NCI-H1048 (cell line): Measurements from ENCODE around the gene DBNDD1.
"Not testable (repeated sequence)": the region's sequence is repeated elsewhere in the genome, so short reads cannot be mapped to it uniquely, and the experiment has no call there.

ENCODE experiments used
- DNase-seq: peaks from one replicate; lab custom pipeline; 2025; lab: John Stamatoyannopoulos, UW

Gene DBNDD1

DNA sequence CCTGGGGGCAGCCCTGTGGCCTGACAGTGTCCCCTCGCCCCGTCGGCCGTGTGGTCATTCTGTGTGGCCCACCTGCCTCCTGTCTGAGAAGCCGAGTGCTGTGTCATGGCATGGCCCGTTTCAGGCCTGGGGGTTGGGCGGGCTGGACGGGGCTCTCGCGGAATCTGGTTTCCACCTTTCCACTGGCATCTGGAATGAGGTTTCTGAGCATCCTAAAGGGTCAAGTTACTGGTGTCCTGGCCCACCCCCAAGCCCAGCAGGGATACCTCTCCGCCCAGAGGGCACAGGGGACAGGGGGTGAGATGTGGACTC, 7.8 kb downstream of the DBNDD1 start:
- DNase-seq = no peak

DNA sequence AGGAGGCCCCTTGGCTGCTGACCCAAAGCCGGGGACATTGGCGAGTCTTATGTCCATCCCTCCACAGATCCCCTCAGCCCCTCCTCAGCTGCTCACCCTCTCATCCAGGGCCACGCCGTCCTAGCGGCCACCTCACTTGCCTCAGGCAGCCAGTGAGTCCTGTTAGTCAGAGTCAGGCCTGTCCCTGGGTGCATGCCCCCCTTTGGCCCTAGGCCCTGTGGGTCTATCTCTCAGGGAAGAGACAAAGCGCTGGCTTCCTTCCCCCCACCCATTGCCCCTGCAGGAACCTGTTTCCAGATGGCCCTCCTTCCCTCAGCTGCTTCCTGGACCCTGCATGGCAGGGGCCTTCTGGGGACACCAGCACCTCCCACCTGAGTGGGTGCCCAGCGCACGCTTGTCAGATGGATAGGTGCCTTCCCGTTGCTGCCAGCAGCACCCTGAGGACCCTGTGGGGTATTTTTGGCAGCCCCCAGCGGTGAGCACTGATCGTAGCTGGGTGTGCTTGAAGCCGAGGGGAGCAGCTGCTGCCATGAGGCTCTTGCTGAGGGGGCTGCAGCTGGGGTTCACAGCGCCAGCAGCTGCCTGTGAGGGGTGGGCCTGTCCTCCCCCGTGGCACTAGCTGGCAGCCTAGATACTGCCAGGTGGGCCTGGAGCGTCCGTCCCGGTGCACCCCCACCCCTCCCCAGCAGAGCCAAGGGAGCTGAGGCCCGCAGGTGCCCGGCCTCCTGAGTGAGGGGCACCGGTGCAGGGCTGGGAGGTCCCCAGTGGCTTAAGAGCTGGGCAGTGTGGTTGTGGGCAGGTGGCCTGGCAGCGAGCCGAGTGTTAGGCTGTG, 8.4 kb downstream of the DBNDD1 start:
- DNase-seq = no peak

DNA sequence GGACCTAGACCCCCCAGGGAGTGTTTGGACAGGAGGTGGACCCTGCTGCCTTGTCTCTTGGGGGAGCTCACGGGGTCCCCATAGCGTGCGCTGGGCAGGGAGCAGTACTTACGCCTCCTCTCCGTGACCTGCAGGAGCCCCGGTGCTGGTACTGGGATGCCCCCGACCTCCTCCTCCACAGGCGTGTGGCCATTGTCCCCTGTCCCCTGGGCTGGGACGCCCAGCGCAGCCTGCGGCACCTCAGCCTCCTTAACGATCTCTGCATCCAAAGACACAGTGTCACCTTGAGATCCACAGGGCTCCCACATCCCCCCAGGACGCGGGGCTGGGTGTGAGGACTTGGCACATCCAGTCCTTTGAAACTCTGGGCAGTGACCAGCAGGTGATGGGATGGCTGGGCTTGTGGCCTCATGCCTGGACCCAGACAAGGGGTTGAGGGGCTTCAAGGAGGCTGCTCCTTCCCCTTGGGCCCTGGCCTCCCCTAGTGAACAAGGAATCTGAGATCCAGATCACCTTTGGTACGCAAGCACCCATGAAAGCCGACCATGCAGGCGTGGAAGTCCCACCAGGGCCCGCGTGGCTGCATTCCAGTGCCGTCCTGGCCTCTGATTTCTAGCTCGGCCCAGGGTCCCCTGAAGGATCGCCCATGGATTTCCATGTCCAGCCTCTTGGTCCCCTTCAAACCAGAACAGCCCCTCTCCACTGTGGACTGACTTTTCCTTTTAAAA, 9.9 kb downstream of the DBNDD1 start:
- DNase-seq = no peak

DNA sequence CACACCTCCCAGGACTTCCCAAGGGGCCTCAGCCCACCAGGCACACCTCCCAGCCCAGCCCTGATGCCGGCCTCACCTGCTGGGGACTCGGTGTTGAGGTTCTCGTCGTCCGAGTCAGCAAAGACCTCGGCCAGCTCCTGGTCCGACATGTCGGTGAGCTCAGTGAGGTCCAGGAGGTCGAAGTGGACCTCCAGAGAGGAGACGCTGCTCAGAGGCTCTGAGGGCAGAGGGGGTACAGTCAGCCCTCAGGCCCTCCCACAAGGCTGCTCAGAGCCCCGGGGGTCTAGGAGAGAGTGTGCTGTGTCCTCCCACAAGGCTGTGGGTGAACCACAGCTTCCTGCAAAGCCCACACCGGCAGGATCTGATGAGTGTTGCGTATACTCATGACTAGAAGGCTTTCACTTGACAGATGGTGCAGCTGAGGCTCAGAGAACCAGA, 10.5 kb downstream of the DBNDD1 start:
- DNase-seq = no peak

DNA sequence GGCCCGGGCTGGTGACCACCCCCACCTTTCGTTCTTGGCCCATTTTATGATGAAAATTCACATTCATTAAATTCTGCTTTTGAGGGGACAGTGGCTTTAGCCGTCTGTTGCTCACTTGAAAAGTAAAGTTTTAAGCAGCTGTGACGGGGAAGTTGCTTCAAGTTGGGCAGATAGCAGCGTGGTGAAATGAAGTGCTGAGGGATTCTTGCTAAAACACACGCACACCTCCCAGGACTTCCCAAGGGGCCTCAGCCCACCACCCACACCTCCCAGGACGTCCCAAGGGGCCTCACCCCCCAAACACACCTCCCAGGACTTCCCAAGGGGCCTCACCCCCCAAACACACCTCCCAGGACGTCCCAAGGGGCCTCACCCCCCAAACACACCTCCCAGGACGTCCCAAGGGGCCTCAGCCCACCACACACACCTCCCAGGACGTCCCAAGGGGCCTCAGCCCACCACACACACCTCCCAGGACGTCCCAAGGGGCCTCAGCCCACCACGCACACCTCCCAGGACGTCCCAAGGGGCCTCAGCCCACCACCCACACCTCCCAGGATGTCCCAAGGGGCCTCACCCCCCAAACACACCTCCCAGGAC, 11.5 kb downstream of the DBNDD1 start:
- not testable (repeated sequence) for DNase-seq

DNA sequence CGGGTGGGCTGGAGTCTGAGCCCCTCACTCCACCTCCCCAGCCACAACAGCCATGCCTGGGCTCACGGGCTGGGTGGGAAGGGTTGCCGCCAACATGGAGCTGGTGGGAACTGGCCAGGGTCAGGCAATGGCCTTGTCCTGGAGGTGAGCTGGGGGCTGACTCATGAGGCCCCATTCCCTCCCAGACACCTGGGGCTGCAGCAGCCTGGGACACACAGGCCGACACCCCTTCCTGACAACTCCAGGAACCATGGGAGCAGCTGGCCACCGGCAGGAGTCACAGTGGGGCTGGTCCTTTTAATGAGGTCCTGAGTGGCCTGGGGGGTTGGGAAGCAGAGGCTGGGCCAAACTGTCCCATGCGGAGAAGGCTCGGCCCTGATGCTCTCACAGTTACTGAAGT, 12.2 kb downstream of the DBNDD1 start:
- DNase-seq = no peak

DNA sequence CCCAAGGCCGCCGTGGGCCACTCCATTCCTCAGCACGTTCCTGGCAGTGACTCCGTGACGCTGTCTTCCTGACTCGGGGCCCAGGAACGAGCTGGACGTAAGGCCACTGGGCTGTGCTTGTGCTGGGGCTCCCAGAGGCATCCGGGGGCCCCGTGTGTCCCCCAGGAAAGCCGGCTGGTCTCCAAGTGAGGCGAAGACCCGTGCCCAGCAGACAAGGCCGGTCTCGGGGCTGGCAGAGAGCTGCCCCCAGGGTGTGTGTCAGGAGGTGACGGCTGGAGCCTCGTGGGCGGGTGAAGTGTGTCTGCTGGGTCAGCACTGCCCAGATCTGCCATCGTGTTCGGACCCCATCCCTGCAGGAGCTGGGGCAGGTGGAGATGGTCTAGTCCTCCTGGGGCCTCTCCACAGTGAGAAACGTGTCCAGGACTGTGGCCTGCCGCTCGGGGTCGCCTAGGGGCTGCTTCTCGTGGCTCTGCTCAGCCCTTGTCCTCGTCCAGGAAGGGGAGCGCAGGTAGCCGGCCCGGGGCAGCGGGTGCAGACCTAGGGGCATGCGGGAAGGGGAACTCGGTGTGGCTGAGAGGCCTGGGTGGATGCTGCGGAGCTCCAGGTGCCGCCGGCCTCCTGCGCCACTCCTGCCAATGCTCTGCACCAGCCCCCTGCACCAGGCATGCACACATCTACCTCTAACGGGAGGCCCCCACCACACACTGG, 13.1 kb downstream of the DBNDD1 start:
- DNase-seq = no peak

DNA sequence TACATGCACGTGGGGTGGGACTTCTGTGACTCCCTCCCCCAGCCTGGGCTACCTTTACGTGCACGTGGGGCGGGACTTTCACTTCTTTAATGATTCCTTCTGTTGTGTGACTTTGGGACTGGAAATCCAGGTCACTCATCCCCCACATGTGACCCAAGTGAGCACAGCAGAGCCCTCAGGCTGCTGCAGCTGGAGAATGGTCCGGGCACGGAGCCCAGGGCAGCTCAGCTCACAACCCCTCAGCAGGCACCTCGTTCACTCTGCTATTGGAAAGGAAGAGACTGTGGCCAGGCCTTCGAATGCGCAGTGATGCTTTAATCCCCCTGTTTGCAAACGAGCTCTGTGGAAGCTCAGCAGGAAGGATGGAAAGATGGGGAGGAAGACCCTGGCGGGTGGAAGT, 14.7 kb downstream of the DBNDD1 start:
- no peak for DNase-seq

DNA sequence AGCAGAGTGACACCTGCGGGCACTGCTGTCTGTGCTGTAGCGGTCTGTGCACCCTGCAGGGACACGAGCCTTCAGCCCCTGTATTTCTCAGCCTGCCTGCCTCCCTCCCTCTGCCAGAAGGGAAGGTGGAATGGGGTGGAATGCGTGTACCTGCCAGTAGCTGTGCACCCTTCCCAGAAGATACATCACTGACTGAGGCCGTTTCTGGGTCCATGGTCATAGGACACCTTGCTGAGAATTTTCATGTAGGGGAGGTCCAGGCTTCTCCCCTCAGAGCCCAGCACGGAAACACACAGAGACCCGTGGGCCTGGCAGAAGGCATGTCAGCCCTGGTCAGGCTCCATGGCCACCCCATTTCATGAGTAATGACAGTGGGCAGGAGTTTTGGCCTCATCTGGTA, 16.5 kb downstream of the DBNDD1 start:
- no peak for DNase-seq

DNA sequence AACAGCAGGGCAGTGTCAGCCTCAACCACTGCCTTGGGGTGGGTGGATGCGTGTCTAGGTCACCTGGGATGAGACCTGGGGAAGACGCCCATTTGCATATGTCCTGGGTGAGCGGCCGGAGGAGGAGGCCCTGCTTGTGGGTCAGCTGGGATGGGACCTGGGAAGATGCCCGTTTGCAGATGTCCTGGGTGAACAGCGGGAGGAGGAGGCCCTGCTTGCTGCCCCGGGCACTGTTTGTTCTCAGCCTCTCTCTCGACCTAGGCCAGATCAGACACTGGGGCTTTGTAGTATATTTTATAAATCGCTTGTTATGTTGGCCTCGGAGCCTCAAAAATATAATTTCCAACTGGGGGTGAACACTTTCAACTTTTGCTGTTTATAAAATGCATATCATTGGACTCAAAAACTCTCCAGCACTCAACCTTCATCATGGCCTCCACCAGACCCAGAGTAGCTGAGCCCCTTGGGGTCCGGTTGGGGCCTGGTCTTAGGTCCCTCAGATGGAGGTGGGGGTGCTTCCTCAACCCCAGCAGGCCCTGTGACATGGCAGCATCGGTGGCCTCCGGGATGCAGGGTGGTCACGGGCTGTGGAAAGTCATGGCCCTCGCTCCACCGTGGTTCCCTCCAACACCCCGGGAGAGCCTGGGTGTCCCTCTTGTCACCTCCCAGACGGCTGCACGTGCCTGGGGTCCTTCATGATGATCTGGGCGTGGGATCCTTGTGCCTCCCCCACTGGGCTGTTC, 17.3 kb downstream of the DBNDD1 start:
- DNase-seq = no peak

DNA sequence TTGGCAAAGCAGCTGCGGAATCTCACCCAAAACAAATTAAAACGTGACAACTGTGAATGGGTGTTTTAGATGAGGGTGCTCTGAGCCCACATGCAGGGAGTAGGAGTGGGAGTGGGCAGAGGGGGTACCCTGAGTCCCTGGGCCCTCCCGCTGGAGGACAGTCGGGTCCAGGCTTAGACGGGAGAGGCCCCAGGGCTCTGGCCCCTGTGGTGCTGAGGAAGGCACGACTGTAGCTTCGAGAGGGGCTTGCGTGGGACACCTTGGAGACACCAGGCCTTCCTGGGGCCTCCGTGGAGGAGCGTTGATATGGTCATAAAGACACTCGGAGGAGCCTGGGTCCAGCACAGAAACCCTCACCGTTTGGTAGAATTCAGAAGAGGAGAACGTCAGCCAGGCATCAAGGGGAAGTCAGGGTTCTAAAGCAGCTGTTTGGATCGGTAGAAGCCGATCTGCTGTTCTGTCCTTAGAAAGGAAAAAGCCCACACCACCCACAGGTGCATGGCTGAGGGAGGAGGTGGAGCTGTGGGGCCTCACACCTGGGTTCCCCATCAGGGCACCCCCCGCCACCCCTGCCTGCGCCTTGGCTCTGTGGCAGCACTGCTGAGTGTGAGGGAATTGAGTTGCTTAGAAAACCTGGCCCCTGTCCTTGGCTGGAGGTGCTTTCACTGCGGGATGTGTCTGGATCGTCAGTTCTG, 18.4 kb downstream of the DBNDD1 start:
- no peak for DNase-seq

DNA sequence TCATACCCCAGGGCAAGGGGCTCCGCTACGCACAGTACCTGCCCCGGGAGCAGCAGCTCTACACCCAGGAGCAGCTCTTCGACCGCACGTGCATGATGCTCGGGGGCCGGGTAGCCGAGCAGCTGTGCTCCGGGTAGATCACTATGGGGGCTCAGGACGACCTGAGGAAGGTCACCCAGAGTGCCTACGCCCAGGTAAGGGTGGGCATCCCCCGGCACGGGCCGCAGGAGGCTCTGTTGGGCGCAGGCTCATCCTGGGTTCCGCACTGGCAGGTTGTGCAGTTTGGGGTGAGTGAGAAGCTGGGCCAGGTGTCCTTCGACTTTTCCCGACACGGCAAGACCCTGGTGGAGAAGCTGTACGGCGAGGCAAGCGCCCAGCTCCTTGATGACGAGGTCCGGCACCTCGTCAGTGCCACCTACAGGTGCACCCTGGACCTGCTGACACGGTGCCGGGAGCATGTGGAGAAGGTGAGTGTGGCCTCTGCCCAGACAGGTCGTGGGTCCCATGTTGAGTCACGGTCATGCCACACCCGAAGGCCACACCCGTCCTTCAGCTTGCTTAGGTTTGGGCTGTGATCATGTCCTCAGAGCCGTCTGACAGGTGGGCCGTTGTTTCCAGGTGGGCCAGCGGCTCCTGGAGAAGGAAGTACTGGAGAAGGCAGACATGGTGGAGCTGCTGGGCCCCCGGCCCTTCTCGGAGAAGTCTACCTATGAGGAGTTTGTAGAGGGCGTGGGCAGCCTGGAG, 19.3 kb downstream of the DBNDD1 start:
- no peak for DNase-seq

DNA sequence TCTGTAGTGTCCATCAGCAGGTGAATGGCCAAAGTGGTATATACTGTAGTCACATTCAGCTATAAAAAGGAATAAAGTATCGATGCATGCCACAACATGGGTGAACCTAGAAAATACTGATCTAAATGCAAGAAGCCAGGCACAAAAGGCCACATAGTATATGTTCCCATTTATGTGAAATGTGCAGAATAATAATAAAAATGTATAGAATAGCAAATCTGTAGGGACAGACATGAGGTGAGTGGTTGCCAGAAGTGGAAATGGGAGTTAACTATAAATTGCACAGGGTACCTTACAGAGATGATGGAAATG, 23.1 kb downstream of the DBNDD1 start:
- DNase-seq = no peak

DNA sequence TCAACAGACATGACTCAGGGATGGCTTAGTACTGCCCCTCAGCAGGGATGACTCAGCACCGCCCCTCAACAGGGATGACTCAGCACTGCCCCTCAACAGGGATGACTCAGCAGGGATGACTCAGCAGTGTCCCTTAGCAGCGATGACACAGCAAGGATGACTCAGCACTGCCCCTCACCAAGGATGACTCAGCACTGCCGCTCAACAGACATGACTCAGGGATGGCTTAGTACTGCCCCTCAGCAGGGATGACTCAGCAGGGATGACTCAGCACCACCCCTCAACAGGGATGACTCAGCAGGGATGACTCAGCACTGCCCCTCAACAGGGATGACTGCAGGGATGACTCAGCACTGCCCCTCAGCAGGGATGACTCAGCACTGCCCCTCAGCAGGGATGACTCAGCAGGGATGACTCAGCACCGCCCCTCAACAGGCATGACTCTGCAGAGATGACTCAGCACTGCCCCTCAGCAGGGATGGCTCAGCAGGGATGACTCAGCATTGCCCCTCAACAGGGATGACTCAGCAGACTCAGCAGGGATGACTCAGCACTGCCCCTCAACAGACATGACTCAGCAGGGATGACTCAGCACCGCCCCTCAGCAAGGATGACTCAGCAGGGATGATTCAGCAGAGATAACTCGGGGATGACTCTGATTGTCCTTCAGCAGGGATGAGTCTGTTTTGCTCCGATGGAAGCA, 23.6 kb downstream of the DBNDD1 start:
- not testable (repeated sequence) for DNase-seq

DNA sequence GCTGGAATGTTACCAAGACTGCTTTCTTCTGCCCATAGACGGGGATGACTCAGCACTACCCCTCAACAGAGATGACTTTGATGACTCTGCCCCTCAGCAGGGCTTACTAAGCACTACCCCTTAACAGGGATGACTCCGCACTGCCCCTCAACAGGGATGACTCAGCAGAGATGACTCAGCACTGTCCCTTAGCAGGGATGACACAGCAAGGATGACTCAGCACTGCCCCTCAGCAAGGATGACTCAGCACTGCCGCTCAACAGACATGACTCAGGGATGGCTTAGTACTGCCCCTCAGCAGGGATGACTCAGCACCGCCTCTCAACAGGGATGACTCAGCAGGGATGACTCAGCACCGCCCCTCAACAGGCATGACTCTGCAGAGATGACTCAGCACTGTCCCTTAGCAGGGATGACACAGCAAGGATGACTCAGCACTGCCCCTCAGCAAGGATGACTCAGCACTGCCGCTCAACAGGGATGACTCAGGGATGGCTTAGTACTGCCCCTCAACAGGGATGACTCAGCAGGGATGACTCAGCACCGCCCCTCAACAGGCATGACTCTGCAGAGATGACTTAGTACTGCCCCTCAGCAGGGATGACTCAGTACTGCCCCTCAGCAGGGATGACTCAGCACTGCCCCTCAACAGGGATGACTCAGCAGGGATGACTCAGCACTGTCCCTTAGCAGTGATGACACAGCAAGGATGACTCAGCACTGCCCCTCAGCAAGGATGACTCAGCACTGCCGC, 24.4 kb downstream of the DBNDD1 start:
- DNase-seq = not testable (repeated sequence)

DNA sequence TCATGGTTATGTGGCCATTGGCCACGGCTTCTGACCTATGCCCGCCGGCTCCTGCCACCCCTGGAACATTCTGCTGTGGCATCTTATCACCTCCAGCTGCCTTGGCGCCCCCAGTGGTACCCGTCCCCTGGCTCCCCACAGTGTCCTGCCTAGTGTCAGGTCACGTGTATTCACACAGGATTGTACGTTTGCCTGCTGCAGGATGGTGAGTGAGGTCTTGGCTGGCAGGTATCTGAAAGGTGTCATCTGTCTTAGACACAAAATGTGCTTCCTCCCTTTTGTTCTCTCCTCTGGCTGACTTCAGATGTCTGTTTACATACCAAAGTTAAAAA, 24.9 kb downstream of the DBNDD1 start:
- DNase-seq = no peak

DNA sequence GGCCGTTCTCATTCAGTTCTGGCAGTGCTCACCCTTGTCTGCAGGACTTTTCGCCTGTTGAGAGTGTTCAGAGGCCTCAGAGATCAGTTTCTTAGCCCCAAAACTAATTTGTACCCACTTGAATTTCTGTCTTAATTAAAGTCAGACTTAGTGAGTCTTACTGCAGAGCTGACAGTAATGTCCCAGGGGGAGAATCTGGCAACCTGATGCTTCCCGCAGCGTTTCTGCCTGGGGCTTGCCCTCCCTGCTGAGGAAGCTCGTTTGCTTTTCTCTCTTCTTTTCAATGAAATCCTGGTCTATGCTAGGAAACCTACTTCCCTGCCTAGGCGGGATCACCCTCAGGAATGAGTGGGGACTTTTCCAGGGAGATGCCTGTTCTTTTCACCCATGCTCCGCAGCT, 25.3 kb downstream of the DBNDD1 start:
- DNase-seq = no peak

DNA sequence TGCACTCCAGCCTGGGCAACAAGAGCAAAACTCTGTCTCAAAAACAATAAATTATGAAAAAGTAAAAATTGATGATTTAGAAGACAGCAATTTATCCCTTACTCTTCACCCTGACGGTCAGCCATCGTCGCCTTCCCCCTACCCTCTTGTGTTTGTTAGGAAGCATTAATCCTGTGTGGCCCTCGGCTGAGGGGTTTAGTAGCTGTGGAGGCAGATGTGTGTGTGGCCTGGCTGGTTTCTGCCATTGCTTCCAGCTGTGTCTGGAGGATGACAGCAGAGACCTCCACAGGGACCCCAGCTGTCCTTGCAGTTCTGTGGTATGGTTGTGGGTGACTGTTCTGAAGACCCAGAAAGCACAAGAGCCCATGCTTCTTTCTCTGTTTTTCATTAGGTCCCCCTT, 25.9 kb downstream of the DBNDD1 start:
- DNase-seq = no peak

DNA sequence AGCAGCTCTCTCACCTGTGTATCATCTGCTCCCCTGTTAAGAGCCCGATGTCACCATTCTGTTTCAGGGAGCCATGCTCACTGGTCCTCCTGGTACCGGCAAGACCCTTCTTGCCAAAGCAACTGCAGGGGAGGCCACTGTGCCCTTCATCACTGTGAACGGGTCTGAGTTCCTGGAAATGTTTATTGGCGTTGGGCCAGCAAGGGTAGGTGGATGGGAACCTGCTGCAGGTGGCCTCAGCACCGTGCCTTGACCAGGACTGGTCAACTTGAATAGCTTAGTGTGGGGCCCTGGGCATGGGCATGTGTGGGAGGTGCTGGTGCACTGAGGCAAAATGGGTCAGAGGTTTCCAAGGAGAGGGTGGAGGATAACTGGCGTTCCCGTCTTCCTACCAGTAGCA, 28.5 kb downstream of the DBNDD1 start:
- no peak for DNase-seq

DNA sequence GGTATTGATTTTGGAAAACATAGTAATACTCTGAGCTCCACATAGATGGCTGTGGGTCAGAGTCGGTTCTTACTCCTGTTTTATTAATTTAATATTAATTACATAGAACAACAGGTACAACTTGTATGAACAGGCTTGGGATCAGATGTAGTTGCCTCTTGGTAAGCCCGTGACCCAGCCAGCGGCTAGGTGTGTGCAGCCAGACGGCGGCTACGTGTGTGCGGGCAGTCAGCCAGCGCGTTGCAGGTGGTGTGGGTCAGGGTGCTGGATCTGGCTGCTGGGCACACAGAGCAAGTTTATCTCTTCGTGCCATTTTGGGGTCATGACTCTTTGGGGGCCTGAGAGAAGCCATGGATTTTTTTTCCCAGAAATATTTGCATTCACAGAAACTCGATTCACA, 30.3 kb downstream of the DBNDD1 start:
- no peak for DNase-seq
